OCI-LY3 (cell line): ENCODE measurements around the gene ZC3H4.

Source experiments
- CTCF ChIP-seq: fragments of 200-600, 300-600 bp; sonication (generic); IDR thresholded peaks from 2 replicates; pipeline ENCODE4 v1.5.1; 2014; ENCODE audit warnings: antibody characterized with exemption, low read length, low read depth
- EZH2phosphoT487 ChIP-seq: fragments of 200-600 bp; shearing (Covaris generic); IDR thresholded peaks from 2 replicates; pipeline ENCODE4 v1.6.1; 2018; ENCODE audit warnings: antibody characterized with exemption, mixed run types, low read depth

- TF ChIP-seq CTCF (no peak), EZH2phosphoT487 (no peak)
Observed at GRCh38 chr19:47075179-47075810, 38.3 kb downstream of the ZC3H4 start.
